CD4-positive, alpha-beta T cell treated with Interleukin-17A for 1 hour (primary cell): Measurements from ENCODE around the gene AIFM2.
"Not testable (repeated sequence)": the region's sequence is repeated elsewhere in the genome, so short reads cannot be mapped to it uniquely, and the experiment has no call there.

ENCODE experiments used
- DNase-seq: peaks from one replicate; pipeline ENCODE4 v3.0.0-alpha.2; 2020

Gene AIFM2

GRCh38 chr10:70145666-70146488 is 13.3 kb upstream of the AIFM2 start:
- peak; percentile 73 for DNase-seq

GRCh38 chr10:70145166-70145665 is 12.6 kb upstream of the AIFM2 start:
- peak; percentile 14 for DNase-seq

DNA sequence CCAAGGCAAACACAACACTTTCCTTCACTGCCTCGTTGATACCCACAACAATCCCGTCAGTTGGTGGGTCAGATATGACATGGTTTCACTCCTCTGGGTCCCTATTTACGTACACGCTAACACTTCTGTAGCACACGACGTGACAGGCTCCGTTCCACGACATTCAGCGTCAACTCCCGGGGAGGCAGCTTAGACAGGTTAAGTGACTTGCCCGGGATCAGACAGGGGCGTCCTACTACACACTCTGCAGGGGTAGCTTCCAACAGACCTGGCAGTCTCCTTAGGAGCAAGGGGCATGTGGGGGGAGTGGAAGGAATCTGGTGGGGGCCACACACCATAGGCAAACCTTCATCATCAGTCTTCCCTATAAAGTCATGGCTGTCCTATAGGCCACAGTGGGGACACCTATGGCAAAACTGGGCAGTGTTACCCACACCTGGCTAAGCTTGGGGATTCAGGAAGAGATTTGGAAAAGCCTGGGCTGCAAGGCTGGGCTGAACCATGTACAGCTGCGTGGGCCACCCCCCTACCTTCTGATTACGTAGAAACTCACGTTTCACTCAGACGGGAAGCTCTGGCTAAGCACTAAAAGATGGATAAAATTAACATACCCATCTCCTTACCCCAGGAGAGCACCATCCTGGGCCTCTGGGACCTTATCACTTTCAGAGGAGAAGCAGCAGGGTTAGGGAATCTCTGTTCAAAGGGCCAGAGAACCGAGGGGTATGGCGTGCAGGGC is 11.9 kb upstream of the AIFM2 start:
- DNase-seq: no peak

DNA sequence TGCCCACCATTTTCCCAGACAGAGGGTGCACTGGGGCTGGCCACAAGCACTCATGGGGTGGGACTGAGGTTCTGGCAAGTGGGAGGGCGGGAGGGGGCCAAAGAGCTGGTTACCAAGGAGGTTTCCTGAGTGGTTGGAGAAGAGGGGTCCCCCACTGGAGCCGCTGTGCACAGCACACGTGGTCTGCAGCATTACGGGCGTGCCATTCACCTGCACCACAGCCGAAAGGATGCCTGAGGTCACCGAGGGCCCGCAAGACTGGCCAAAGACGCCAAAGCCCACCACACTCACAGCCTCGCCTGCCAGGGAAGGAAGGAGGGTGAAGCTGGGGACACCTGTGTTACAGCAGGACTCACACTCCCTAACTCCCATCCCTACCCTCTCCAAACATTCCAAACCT is 9.9 kb upstream of the AIFM2 start:
- DNase-seq: no peak

GRCh38 chr10:70140297-70140696 is 7.7 kb upstream of the AIFM2 start:
- no peak for DNase-seq

GRCh38 chr10:70139997-70140250 is 7.3 kb upstream of the AIFM2 start:
- no peak for DNase-seq

DNA sequence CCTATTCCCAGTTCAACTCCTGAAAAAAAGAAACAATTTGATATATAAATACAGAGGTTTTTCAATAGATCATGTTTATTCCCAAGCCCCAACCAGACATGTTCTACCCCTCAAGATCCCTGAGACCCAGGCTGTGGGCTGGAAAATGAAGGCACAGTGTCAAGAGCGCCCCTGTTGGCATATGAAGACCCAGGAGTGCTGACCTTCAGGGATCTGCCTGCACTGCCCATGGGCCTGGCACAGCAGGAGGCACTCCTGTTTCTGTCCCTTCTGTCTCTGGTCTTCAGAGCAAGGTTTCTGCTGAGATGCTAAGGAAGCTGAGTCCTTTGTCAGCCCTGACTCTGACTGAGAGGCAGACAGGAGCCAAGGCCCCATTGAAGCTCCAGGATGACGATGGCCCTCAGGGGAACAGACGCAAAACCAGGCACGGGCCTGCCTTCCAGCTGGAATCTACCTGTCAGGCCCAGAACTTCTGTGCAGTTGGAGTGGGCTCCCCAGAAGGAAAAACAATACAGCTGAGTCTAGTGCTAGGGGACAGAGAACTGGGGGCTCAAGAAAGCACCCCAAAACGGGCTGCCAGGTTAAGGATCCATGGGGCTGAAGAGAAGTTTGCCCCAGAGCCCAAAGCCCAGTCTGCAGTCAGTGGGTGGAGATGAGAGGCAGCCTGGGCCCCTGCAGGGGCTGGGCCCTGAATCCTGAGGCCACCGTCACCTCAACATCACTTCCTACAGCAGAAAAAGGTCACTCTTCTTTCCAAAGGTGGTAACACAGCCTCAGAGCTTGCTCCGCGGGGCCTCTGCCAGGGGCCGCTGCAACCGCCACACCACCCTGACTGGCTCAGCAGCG is 6.7 kb upstream of the AIFM2 start:
- no peak for DNase-seq

DNA sequence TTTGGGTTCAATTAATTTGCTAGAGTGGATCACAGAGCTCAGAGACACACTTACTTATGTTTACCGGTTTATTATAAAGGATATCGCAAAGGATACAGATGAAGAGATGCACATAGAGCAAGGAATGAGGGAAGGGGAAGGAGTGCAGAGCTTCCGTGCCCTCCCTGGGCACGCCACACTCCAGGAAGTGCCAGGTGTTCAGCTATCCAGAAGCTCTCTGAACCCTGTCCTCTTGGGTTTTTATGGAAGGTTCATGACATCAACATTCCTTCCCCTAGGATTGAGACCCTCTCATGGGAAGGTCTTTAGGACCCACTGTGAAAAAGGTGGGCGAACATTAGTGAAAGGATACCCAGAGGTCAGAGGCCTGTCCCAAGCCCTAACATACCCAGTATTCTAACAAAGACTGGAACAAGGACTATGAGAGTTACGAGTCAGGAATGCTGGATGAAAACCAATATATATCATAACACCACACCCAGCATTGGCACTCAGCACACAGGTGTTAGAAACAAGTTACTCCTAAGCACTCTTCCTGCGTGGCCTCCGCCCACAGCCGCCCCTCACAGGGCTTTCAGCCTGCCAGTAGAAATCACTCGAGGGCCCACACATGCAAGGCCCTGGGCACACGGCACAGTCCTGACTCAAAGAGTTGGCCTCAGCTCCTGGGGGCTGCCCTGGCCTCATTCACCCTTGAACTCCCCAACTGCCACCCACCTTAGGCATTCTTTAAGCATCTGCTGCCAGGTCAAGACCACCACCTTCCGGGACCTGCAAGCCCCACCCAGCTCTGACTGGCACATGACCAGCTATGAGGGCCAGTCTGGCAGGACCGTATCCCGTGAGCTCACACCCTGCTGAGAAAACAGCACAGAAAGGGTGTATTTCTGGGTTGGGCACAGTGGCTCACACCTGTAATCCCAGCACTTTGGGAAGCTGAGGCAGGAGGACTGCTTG is 5.6 kb upstream of the AIFM2 start:
- DNase-seq: no peak

GRCh38 chr10:70137135-70137534 is 4.5 kb upstream of the AIFM2 start:
- DNase-seq: no peak

GRCh38 chr10:70135684-70136083 is 3.1 kb upstream of the AIFM2 start:
- DNase-seq: no peak

DNA sequence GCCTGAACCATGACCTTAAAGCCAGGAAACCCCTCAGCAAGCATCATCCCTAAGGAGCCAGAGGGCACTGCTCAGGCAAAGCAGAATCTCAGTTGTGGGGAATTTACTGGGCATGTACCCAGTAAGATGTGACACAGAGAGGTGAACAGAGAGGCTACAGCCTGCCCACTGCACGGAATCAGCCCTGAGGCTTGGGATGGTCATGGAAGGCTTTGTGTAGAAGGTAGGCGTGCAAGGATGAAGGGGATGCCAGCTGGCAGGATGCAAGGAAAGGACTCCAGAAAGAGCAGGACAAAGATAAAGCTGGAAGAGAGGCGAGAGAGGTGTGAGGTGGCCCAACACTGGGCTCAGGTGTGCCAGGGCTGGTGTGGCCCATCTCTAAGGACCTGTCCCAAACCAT is 2.4 kb upstream of the AIFM2 start:
- DNase-seq: no peak

DNA sequence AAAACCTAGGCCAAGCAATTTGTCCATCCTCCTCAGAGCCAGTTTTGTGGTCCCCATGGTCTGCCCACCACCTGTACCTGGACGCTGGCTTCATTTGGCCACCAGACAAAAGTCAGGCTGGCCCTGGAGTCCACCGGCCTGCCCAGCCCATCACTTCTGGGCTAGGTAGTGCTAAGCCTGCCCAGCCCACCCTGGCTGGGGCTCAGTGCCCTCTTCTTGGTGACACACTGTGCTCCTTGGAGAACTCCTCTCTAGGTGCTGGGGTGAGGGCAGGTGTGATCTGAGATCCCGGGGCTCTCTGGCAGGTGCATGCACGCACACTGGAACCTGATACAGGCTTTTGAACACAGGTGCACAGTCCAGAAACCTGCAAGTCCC is 1.1 kb downstream of the AIFM2 start:
- no peak for DNase-seq

DNA sequence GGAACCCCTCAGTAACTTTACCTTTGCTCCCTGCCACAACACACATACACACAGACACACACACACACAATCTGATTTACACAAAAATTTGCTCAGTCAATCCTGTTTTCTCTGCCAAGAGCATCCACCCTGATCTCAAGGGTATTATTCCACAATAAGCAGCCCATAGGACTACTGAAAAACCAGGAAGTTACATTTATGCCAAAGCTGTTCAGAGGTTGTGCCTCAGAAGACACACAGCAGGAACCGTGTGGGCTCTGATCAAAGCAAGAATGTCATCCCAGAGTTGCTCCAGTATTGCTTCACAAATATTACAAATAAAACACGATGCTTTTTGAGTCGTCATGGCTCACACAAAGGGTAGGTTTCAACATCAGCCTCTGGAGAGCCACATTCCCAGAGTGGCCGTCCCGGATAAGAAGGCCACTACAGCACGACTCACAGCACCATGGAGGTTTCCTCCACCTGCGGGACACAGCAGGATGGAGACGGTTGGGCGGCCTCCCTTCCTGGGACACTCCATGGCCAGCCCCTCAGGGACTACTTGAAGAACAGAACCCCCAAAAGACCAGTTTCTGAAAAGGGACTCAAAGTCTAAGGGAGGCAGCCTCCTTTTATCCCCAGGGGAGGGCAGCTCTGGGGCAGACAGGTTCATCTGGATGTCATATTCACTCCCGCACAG is 1.6 kb downstream of the AIFM2 start:
- no peak for DNase-seq

- no peak for DNase-seq
Observed at GRCh38 chr10:70126700-70127395, 5.8 kb downstream of the AIFM2 start.

DNA sequence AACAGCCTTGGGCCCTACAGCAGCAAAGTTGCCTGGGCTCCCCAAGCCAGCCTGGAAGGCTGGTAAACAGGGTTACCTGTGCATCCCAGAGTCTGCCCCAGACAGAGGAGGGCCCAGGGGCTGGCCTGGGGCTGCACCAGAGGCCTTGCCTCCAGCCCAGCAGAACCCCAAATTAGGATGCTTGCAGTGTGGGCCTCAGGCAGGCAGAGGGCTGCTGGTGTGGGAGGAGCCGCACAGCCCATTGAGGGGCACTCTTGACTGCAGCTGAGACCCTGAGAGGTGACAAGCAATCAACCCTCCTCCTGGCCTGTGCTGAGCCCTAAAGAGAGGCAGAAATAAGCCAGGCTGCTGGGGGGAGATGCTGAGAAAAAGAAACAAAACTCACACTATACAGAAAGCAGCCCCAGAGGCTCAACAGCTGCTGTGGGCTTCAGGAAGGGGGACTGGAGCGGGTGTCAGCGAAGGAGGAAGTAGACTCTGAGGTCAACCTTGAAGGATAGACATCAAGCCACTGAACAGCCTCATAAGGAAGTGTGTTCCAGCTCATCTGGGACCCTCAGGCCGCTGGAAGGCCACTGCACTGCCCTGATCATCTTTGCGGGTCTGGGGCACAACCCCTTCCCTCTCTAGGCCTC is 6.6 kb downstream of the AIFM2 start:
- DNase-seq: no peak

- no peak for DNase-seq
Observed at GRCh38 chr10:70124918-70125317, 7.7 kb downstream of the AIFM2 start.

DNA sequence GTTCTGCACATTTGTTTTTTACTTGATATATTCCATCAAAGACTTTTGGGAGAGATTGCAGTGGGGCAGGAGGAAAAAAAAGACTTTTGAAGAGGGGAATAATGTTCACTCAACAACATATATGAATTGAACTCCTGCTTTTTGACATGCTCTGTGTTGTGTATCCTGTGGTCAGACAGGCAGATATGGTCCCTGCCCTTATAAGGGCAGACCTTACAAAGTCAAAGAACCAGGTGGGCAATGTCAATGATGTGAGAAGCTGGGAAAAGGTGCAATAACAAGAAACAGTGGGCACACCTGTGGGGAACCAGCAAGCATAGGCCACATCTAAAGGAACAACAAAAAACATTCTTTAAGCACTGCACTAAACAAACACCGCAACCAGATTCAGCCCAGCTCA is 8.2 kb downstream of the AIFM2 start:
- DNase-seq: no peak

DNA sequence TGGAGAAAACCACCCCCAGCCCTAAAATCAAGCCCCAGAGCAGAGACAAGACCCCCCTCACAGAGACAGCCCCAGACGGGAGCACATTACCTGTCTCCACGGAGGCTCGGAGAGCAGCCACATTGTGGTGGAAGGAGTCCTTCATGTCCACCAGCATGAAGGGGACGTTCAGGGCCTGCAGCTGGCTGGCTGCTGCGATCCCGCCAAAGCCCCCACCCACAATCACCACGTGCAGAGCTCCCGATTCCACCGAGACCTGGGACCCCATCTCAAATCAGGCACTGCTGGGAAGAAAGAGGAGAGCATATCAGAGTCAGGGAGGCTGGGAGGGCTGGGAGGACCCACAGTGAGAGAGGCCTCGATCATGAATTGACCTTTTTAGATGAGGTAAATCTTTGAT is 8.8 kb downstream of the AIFM2 start:
- no peak for DNase-seq

DNA sequence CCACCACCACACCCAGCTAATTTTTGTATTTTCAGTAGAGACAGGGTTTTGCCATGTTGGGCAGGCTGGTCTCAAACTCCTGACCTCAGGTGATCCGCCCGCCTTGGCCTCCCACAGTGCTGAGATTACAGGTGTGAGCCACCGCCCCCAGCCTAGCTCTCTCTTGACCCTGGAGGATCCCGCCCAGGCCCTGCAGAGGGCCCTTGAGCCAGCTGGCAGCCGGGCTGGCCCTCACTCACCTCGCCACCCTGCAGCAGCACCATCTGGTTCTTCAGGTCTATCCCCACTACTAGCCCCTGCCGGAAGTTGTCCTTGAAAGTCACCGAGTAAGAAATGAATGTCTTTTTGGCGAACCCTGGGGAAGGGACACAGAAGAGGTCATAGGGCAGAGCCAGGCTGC is 9.5 kb downstream of the AIFM2 start:
- not testable (repeated sequence) for DNase-seq

GRCh38 chr10:70122742-70123141 is 9.9 kb downstream of the AIFM2 start:
- DNase-seq: no peak
